ENCODE measurements around the gene SUPT20H.
A peak's percentile ranks its signal among the peaks of the same experiment; 100 is the strongest.

Gene SUPT20H

DNA sequence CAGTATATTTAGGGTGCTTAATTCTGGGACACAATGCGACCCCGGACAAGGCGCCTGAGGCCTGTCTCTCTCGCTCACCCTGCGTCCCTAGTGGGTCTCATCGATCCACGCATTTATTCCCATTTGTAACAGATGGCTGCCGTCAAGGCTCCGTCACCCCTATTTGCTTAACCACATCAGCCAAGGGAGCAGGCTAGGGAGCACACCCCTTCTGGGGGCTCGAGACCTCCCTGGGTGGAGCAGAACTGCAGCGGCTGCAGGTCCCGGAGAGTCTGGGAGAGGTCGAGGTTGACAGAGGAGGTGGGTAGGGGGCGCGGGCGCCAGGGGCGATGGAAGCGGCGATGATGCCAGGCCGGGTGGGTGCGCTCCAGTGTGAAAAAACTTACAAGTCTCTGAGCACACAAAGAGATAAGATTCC lies 60.9 kb downstream of the SUPT20H start:
- DNase-seq = no peak

DNA sequence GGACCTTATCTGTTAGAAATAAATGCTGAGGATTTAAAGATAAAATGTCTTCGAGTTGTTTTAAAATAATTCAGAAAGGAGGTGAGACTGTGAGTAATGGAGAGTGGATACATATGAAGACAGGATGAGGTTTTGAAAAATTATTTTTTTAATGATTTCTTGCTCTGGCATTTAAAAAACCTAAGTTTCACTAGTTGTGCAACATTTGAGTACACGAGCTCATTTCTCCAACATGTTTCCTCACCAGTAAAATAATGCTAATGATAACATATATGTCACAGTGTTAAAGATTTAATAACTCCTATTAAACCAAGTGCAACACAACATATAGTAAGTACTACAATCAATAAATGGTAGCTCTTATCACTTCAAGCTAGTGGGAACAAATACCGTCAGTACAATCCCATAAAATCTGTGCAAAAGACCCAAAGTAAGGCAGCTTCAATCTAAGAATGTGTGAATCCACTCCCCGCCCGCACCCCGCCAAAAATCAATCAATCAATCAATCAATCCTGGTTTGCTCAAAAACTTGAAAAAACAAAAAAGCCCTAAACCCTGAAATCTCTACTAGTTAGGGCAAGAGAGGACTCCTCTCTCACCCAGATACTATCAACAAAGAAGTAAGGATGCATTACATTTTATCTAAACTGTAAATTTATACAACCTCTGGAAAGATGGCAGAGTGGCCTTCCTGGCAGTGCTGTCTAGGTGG lies 61.6 kb downstream of the SUPT20H start:
- DNase-seq = no peak

DNA sequence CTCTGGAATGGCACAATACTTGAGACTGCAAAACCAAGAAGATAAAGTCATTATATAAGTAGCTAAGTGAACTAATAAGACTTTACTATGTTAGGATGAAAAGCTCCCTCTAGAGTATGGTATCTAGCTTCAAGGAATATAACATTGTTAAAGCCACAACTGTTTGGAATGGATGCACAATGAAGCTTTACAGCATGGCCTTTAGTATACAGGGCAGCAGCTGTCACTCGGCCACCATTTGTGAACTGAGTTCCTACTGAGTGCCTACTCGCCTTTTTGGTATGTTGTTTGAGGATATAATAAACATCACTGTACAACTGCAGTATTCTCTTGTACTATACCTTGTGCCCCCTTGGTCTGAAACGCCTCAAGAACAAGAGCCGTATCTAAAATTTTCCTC lies 67.1 kb downstream of the SUPT20H start:
- no peak for DNase-seq

GRCh38 chr13:36986462-36987240 lies 72.8 kb downstream of the SUPT20H start:
- no peak for DNase-seq

DNA sequence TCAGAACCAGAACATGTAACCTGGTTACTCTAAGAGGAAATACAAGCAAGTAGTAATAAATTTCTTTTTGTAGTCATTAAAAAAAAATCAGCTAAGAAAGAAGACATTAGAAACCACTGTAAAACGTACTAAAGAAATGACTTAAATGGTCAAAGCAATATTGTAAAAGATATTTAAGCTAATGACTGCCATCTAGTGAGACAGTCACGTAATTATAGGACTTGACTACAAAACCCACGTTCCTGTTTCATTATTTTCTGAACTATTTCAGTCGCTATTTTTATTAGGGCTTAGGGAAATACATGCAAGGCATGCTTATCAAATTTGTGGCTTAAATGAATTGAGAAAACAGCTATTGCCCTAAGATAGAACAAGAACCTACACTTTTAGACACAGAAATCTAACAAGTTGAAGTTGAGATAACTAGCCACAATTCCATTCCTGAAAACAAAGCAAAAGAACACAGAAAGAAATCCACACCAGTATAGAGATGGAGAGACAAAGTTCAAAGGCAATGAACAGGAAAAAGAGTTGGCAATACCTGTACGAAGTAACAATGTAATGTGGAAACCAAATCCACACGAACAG lies 78.2 kb downstream of the SUPT20H start:
- peak; percentile 44 for DNase-seq

DNA sequence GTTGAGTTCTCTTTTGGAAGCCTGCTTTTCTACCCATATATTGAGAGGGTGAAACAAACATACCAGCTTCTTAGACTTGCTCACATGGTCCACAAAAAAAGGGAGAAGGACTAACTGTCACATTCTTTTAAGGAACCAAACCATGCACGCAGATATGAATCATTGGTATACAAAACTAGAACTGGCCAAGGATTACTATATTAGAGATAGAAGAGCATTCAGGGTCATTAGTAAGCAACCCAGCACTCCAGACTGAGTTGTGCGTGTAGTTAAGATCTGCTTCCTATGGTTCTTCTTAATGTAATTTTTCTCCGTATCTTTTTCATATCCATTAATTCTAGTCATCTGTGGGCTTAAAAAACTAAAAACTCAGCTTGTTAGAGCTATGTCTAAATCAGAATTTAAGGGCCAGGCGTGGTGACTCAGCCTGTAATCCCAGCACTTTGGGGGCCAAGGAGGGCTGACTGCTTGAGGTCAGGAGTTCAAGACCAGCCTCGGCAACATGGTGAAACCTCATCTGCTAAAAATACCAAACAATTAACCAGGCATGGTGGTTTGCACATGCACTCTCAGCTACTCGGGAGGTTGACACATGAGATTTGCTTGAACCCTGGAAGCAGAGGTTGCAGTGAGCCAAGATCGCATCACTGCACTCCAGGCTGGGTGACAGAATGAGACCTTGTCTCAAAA lies 80.0 kb downstream of the SUPT20H start:
- DNase-seq = peak; percentile 35

DNA sequence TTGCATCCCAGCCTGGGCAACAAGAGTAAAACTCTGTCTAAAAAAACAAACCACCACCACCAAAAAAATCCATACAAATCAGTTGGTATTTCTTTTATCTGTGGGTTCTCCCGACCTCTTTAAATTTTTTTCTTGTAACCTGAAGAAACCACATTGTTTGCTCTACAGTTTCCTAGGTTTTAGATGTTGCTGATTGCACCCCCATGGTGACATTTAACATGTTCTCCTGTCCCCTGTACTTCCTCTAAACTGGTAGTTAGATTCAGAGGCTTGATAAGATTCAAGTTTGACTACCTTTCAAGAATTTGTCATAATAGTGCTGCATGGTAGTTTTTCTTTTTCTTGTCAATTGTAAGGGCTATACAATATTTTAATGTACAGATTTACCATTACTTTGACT lies 84.3 kb downstream of the SUPT20H start:
- no peak for DNase-seq

- DNase-seq = no peak
Measured at GRCh38 chr13:36973621-36974295, 85.7 kb downstream of the SUPT20H start.

- DNase-seq = no peak
Measured at GRCh38 chr13:36973009-36973408, 86.5 kb downstream of the SUPT20H start.

DNA sequence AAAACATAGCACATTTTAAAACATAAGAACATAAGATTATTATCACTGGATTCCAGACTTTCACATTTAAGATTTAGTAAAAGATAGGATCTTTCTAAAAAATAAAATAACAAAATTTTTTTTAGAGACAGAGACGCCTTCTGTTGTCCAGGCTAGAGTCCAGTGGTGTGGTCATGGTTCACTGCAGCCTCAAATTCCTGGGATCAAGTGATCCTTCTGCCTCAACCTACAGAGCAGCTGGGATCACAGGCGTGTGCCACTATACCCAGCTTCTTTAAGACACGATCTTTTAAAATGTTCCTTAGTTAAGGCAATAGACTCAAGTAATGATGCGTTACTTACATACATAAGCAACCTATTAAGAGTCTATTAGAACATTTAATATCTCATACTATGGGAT lies 93.1 kb downstream of the SUPT20H start:
- no peak for DNase-seq

GRCh38 chr13:36965767-36966166 lies 93.7 kb downstream of the SUPT20H start:
- peak; percentile 64 for DNase-seq

DNA sequence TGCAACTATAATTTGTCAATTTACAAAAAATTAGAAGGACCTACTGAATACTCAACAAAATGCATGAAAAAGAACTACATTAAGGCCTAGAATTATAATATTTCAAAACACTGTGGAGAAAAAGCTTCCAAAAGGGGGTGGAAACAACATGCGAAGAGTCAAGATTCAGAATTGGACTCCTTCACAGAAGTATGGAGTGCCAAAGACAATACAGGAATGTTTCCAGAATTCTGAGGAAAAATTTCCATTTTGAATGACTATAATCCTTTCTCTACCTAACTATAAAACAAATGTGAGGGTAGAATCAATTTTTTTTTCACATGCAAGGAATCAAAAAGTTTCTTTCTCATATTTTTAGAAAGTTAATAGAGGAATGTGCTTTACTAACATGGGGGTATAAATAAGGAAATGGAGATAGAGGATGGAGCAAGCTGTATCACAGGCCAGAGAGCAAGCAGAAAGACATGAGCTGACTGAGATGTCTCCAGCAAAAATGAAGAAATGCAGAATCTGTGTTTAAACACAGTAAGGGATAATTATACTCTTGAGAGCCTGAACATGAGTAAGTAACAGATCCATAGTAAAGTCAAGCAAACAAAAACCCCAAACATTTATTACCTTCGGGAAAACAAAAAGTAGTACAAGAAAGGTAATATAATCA lies 99.9 kb downstream of the SUPT20H start:
- DNase-seq = no peak
